Thyroid gland (tissue), 4 donors: ENCODE data around the gene RTN4. TPM values are rescaled to one million over a fixed set of nuclear protein-coding genes. Genes with fewer than 3 reads are reported as not detected.
"Not testable (repeated sequence)": the region's sequence is repeated elsewhere in the genome, so short reads cannot be mapped to it uniquely, and the experiment has no call there.

Experiments
- DNase-seq, 2 donors: peaks; one replicate each; pipeline ENCODE4 v3.0.0-alpha.2; 2019
- H3K27ac ChIP-seq, 3 donors: fragments of 200-600 bp; sonication (generic); 1 replicate in 2 of 3; 2 replicates in 1 of 3; pipeline ENCODE4 v1.5.1; 2016 to 2019; ENCODE audit warnings: mild to moderate bottlenecking in 1 of 3, moderate library complexity in 1 of 3
- H3K27me3 ChIP-seq: fragments of 200-600 bp; sonication (generic); one replicate; pipeline ENCODE4 v1.5.1; 2019
- H3K36me3 ChIP-seq, 2 donors: fragments of 200-600 bp; sonication (generic); one replicate each; pipeline ENCODE4 v1.5.1; 2016 to 2019
- H3K4me1 ChIP-seq, 2 donors: fragments of 200-600 bp; sonication (generic); one replicate each; pipeline ENCODE4 v1.5.1; 2017 to 2019
- H3K4me3 ChIP-seq, 3 donors: fragments of 200-600 bp; sonication (generic); replicated peaks in 1 of 3; 1 replicate in 2 of 3; 2 replicates in 1 of 3; pipeline ENCODE4 v1.5.1; 2016; ENCODE audit warnings: mild to moderate bottlenecking in 1 of 3
- H3K9me3 ChIP-seq: fragments of 200-600 bp; sonication (generic); one replicate; pipeline ENCODE4 v1.5.1; 2017
- CTCF ChIP-seq, 6 experiments: fragments of 200-600 bp in 3 of 6; fragments of 450-650 bp in 3 of 6; sonication (generic) in 3 of 6; IDR thresholded peaks; one replicate each; pipeline ENCODE4 v1.5.1; 2016 to 2019; ENCODE audit warnings: antibody characterized with exemption in 6 of 6, mild to moderate bottlenecking in 2 of 6, inconsistent platforms in 1 of 6, moderate library complexity in 1 of 6
- POLR2A ChIP-seq, 2 donors: fragments of 450-650 bp; IDR thresholded peaks; one replicate each; pipeline ENCODE4 v1.6.1; 2017; ENCODE audit warnings: antibody characterized with exemption in 2 of 2, mild to moderate bottlenecking in 2 of 2, moderate library complexity in 1 of 2
- WGBS, 2 donors: methylation state at CpG; one replicate each; pipeline ENCODE4 v1.1.5; 2017; 5-methylcytosine and 5-hydroxymethylcytosine counted together
- intact Hi-C: fragments of 100-400 bp; cut with DNase I; formaldehyde crosslinking; loops from one replicate; pipeline ENCODE4 v1.15.1; 2023
- total RNA-seq, 4 donors: library from RNA; depleted of rRNA; stranded (reverse); fragments of >200 nt; gene quantifications; one replicate each; pipeline ENCODE4 v1.2.3, GENCODE V29; 2016

The RTN4 gene
- total RNA-seq, 4 donors from 2014 or later: 144 to 256 (median 180) TPM

GRCh38 chr2:55054106-55054875, 4.0 kb upstream of the RTN4 start:
- H3K4me1 ChIP-seq: peaks cover 11 to 21% of the 10 kb centered on the region in 2 donors
- no peaks in the 10 kb centered on the region for H3K36me3 ChIP-seq
- intact Hi-C loops: no loop called here
- no peaks in the 10 kb centered on the region for H3K27me3 ChIP-seq
- WGBS, 2 donors: 56 to 60% methylated on average over 7 of the region's 7 CpGs
- no peaks in the 10 kb centered on the region for H3K9me3 ChIP-seq
- TF ChIP-seq CTCF (IDR thresholded peaks at IDR 0.05): no peak
- TF ChIP-seq POLR2A (IDR thresholded peaks at IDR 0.05): no peak
- peak overlapping the region; percentile 24 to 50 (median 28) for H3K27ac ChIP-seq
- no peak for DNase-seq
- H3K4me3 ChIP-seq: no peak overlapping the region

GRCh38 chr2:55053225-55053624, 3.0 kb upstream of the RTN4 start:
- DNase-seq, H3K4me3 ChIP-seq, H3K27me3 ChIP-seq, H3K36me3 ChIP-seq, intact Hi-C loops, H3K27ac ChIP-seq, H3K9me3 ChIP-seq: not testable (repeated sequence)
- H3K4me1 ChIP-seq: peaks cover 11 to 21% of the 10 kb centered on the region in 2 donors
- 91 to 97% methylated on average over 4 of the region's 4 CpGs for WGBS, 2 donors

- Histone ChIP-seq H3K36me3 (no peaks in the 10 kb centered on the region), H3K27ac (peak overlapping the region in 1 of 3 donors; percentile 84), H3K9me3 (no peaks in the 10 kb centered on the region), H3K4me3 (no peak overlapping the region), H3K27me3 (no peaks in the 10 kb centered on the region), H3K4me1 (peaks cover 11 to 22% of the 10 kb centered on the region in 2 donors)
- intact Hi-C loops: no loop called here
- WGBS, 2 donors: 81 to 88% methylated on average over 7 of the region's 7 CpGs
- no peak for DNase-seq
- TF ChIP-seq CTCF (IDR thresholded peaks at IDR 0.05) (no peak), POLR2A (IDR thresholded peaks at IDR 0.05) (no peak)
Observed at GRCh38 chr2:55052129-55053061, 2.1 kb upstream of the RTN4 start.

- Histone ChIP-seq H3K27ac (peak overlapping the region; percentile 84 to 98 (median 91)), H3K36me3 (no peaks in the 10 kb centered on the region), H3K4me1 (peaks cover 17 to 31% of the 10 kb centered on the region in 2 donors), H3K9me3 (no peaks in the 10 kb centered on the region), H3K4me3 (peak overlapping the region in 2 of 3 donors; percentile 24 to 39), H3K27me3 (no peaks in the 10 kb centered on the region)
- intact Hi-C loops: no loop called here
- DNase-seq: peak; percentile 65
- TF ChIP-seq POLR2A (IDR thresholded peaks at IDR 0.05) (no peak), CTCF (IDR thresholded peaks at IDR 0.05) (no peak)
- 28 to 33% methylated on average over 9 of the region's 9 CpGs for WGBS, 2 donors
Observed at GRCh38 chr2:55051026-55051866, 995 bp upstream of the RTN4 start.

GRCh38 chr2:55049821-55050099, 491 bp downstream of the RTN4 start:
- TF ChIP-seq CTCF (IDR thresholded peaks at IDR 0.05): no peak
- TF ChIP-seq POLR2A (IDR thresholded peaks at IDR 0.05): no peak
- Histone ChIP-seq H3K27me3 (no peaks in the 10 kb centered on the region), H3K27ac (peak overlapping the region; percentile 94 to 98 (median 98)), H3K9me3 (no peaks in the 10 kb centered on the region), H3K4me1 (peaks cover 21 to 44% of the 10 kb centered on the region in 2 donors), H3K4me3 (peak overlapping the region; percentile 71 to 88 (median 80)), H3K36me3 (no peaks in the 10 kb centered on the region)
- WGBS, 2 donors: 0% methylated on average over 1 of the region's 35 CpGs; no CpG with 5 or more reads in 1 of the 2 donors
- DNase-seq: no peak
- intact Hi-C loops: no loop called here
